Suppressor macrophage treated with lipopolysaccharide for 4 hours (primary cell): ENCODE measurements around the gene KRTAP6-3.

ENCODE experiments used
- DNase-seq: peaks from one replicate; pipeline ENCODE4 v3.0.0-alpha.2; 2020

Gene KRTAP6-3

GRCh38 chr21:30628109-30628508, 35.9 kb downstream of the KRTAP6-3 start:
- DNase-seq: no peak

GRCh38 chr21:30629200-30629599, 37.0 kb downstream of the KRTAP6-3 start:
- no peak for DNase-seq

GRCh38 chr21:30634906-30635305, 42.7 kb downstream of the KRTAP6-3 start, which contains the start of gene KRTAP20-2:
TSS of gene KRTAP20-2 (plus strand) at chr21:30635206. CDS start at chr21:30635264, 58 bp downstream.
- no peak for DNase-seq

- DNase-seq: no peak
Observed at GRCh38 chr21:30638686-30639085, 46.4 kb downstream of the KRTAP6-3 start.

GRCh38 chr21:30642564-30642963, 50.3 kb downstream of the KRTAP6-3 start, which contains the start of gene KRTAP20-3:
TSS of gene KRTAP20-3 (plus strand) at chr21:30642864.
- no peak for DNase-seq
